Activated naive CD8-positive, alpha-beta T cell treated with anti-CD3 and anti-CD28 coated beads, Interleukin-2, amount 50 U/mL, for 16 hours (primary cell): ENCODE results near the gene GOLGA8G.
"Not testable (repeated sequence)": the region's sequence is repeated elsewhere in the genome, so short reads cannot be mapped to it uniquely, and the experiment has no call there.

Experiments
- DNase-seq: peaks from one replicate; pipeline ENCODE4 v3.0.0-alpha.2; 2020; ENCODE audit warnings: low read depth, low spot score

GOLGA8G gene, protein sequence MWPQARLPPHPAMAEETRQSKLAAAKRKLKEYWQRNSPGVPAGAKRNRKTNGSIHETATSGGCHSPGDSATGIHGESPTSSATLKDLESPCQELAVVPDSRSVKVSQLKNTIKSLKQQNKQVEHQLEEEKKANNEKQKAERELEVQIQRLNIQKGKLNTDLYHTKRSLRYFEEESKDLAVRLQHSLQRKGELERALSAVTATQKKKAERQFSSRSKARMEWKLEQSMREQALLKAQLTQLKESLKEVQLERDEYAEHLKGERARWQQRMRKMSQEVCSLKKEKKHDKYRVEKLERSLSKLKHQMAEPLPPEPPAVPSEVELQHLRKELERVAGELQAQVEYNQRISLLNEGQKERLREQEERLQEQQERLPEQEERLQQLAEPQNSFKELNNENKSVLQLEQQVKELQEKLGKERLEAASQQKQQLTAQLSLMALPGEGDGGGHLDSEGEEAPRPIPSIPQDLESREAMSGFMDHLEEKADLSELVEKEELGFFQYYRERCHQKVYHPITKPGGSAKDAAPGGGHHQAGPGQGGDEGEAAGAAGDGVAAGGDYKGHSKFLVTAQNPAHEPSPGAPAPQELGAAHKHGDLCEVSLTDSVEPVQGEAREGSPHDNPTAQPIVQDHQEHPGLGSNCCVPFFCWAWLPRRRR

GRCh38 chr15:28532954-28533353 lies at the start of gene GOLGA8G:
Gene GOLGA8G (minus strand): TSS chr15:28532971. CDS start chr15:28532909, 62 bp downstream.
- not testable (repeated sequence) for DNase-seq

DNA sequence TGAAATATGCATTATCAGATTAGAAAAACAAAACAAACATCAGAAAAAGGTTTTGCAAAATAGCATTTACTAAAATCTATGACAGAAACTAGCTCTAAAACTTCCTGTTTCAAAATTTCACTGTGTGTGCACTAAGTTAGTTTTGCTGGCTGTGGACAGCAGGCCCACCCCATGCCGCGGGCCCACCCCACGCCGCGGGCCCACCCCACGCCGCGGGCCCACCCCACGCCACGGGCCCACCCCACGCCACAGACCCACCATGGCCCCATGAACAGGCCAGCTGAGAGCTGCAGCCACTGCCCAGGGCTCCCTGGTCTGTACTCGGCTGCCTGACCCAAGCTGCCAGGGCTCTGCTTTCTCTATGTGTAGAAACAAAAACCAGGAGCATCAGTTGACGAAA lies 40.6 kb upstream of the GOLGA8G start:
- DNase-seq = not testable (repeated sequence)

DNA sequence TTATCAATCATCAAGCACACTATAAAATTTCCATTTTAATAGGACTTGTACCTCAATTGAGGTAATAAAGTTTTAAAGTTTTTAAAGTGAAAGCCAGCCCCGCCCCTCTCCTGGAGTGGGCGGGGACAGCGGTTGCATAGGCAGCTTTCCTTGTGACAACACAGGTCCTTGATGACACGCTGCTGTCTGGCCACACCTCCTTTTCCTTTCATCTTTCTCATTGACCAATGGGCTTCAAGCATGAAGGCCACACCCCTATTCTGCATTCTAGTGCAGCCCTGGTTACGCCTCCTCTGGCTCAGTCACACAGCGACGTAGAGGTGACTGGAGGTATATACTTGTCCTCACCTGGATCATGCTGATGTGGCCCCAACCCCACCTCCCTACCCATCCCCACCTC lies 20.5 kb upstream of the GOLGA8G start, which contains the start of gene GOLGA6L25:
TSS of gene GOLGA6L25 (plus strand) at position 301 of the 400 bp plus-strand sequence. CDS start at position 362, 61 bp downstream.
- not testable (repeated sequence) for DNase-seq

DNA sequence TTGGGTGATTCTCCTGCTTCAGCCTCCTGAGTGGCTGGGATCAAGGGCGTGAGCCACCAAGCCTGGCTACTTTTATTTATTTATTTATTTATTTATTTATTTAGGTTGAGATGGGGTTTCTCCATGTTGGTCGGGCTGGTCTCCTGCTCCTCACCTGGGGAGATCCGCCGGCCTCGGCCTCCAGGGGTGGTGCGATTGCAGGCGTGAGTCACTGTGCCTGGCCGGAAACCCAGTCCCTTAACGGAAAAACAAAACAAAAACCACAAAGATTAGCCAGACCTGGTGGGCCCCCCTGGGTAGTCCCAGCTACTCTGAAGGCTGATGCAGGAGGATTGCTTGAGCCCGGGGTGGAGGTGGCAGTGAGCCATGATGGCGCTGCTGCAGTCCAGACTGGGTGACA lies 17.6 kb downstream of the GOLGA8G start:
- not testable (repeated sequence) for DNase-seq

DNA sequence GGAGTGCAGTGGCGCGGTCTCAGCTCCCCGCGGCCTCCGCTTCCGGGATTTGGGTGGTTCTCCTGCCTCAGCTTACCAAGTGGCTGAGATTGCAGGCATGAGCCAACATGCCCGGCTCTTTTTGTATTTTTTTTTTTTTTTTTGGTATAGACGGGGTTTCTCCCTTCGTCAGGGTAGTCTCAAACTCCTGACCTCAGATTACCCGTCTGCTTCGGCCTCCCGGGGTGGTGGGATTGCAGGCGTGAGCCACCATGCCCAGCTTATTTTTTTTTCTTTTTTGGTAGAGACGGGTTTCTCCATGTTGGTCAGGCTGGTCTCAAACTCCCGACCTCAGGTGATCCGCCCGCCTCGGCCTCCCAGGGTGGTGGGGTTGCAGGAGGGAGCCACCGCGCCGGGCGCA lies 18.6 kb downstream of the GOLGA8G start:
- not testable (repeated sequence) for DNase-seq

GRCh38 chr15:28508217-28508889 lies 24.4 kb downstream of the GOLGA8G start:
- not testable (repeated sequence) for DNase-seq

DNA sequence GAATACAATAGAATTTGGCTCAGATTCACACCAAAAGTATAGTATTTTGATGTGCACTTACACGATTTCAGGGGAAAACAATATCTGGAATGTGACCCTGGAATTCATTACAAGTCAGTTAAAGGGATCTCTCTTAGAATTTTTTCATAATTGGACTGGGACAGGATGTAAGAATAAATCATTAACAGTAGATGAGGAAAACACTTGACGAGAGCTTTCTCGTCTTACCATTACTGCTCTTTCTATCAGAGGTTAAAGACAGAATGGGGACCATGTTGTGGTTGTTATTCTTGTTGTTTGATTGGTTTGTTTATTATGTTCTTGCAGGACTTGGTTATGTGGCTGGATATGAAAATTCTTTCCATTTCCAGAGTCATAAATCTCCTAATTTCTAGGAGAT lies 51.4 kb downstream of the GOLGA8G start:
- not testable (repeated sequence) for DNase-seq
